Stimulated activated naive CD8-positive, alpha-beta T cell treated with anti-CD3 and anti-CD28 coated beads, Interleukin-15, Interleukin-2, amounts not matched to agents 100 U/mL and 50 U/mL, for 24 hours (primary cell): Measurements from ENCODE around the gene CAMKMT.

ENCODE experiments used
- ATAC-seq: fragments of 150-1000 bp; cut with Tn5 transposase; one replicate; pipeline ENCODE4 v1.10.0; 2021
- DNase-seq: peaks from one replicate; pipeline ENCODE4 v3.0.0; 2021

CAMKMT gene

GRCh38 chr2:44689516-44689915, 327.8 kb downstream of the CAMKMT start:
- ATAC-seq (no peak), DNase-seq (no peak)

DNA sequence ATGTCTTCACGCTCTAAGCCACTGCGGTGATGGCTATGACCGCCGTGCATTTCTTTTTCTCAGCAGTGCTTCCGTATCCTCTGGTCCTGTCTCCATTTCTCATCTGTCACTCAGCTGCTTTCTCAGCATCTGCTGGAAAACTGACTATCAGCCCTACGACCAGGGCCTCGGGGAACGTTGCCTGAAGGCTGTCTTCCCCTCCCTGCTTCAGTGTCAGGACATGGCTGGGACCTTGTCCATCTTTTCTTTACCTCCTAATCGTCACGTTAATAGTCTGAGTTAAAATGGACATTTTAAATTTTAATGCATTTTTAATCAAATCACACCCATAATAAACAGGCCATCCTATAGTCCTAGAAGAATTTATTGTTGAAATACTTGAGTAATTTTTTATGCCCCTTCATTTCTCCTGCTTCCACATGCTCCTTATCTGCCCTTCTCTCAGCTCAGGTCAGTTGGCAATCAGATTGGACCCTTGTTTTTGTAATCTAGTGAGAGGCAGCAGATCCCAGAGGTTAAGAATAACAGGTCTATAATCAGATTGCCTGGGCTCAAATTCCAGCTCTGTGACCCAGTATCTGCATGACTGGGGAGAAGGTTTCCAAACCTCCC, 329.5 kb downstream of the CAMKMT start:
- ATAC-seq (no peak), DNase-seq (no peak)

GRCh38 chr2:44692821-44693220, 331.1 kb downstream of the CAMKMT start:
- DNase-seq = no peak

DNA sequence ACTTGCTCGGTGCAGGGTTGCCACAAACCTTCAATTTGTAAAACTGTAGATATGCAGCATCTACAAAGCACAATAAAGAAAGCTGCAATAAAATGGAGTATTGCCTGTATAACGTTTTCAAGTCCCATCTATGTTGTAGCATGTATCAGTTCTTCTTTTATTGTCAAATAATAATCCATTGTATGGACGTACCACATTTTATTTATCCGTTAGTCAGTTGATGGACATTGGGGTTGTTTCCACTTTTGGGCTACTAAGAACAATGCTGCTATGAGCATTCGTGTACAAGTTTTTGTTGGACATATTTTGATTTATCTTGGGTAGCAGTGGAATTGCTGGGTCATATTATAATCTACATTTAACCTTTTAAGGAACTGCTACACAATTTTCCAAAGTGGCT, 339.1 kb downstream of the CAMKMT start:
- DNase-seq = no peak
- ATAC-seq = no peak

More at GRCh38 chr2:44692821-44693220, 331.1 kb downstream of the CAMKMT start:
- no peak for ATAC-seq

GRCh38 chr2:44705356-44705755, 343.6 kb downstream of the CAMKMT start:
- no peak for DNase-seq
- ATAC-seq = no peak

DNA sequence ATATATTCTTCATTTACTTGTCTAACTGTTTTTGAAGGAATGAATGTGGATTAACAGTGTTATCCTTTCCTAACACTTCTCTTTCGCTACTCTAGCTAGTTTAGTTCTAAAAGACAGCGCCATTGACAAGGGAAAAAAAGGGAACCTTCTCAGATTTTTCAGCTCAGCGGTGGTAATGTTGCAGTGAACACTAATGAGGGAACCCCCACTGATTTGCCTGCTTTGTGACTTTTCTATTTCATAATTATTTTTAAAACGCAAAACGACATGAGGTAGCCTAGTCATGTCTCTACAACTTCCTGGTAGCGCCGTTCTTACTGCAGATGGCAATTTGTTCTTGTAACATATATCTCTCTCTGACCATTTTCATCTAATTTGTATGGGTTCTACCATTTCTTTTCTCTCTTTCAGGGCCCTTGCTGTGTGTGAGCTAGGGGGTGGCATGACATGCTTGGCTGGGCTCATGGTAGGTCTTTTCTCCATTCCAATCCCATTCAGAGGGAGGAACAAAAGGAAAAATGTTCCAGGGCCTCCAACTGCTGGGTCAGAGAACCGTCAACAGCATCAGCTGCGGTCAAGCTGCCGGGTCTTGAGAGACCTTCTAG, 344.2 kb downstream of the CAMKMT start:
- DNase-seq = no peak
- no peak for ATAC-seq

- no peak for ATAC-seq
- DNase-seq = no peak
These were observed 345.2 kb downstream of the CAMKMT start for GRCh38 chr2:44706681-44707553.

DNA sequence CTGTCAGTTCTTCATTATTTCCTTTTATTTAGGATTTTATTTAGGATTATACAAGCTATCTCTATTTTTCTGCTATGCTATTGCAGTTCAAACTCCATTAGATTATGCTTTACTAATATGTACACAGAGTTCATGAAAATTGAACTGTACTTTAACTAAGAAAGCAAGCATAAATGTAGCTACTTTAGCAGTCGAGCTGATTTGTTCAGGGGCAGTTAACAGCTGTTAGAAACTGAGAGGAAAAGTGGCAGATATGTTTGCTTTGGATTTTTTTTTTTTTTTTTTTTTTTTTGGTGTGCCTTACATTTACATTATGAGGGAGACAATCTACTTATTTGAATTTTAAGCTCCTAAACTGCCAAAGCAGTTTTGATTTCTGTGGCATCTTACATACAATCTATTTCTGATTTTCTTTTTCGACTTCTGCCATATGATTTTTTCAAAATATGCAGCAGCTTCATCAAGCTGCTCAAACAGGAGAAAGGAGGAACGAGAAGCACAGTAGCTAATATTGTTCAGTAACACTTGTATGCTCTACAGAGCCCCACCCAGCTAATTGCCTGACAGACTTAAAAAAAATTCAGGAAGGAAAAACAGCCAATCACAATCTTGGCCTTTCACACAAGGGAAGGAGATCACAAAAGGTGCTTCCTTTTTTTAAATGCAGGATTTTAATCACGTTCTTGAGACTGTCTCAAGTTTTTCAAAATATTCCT, 346.4 kb downstream of the CAMKMT start:
- ATAC-seq = no peak
- DNase-seq = no peak

DNA sequence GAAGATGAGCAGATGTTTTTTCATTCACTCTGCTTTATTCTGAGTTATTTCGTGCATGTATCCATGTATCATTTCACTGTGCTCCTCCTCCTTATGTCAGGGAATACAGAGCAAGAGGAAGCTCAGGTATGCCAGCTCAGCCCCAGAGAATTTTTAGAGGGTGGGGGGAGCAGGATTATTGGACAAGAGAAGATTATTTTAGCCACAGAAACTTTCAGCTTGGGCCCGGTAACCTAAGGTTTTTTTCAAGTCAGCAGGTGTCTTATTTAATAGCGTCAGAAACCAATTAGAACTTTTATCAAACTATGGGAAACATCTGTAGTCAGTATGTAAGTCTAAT, 346.9 kb downstream of the CAMKMT start:
- ATAC-seq = no peak
- DNase-seq = no peak

GRCh38 chr2:44713170-44713569, 351.4 kb downstream of the CAMKMT start:
- DNase-seq = no peak
- ATAC-seq = no peak

- ATAC-seq = no peak
- DNase-seq = no peak
These were observed 353.9 kb downstream of the CAMKMT start for GRCh38 chr2:44715671-44716081.

- DNase-seq (no peak), ATAC-seq (no peak)
These were observed 354.4 kb downstream of the CAMKMT start for GRCh38 chr2:44716131-44716530.

DNA sequence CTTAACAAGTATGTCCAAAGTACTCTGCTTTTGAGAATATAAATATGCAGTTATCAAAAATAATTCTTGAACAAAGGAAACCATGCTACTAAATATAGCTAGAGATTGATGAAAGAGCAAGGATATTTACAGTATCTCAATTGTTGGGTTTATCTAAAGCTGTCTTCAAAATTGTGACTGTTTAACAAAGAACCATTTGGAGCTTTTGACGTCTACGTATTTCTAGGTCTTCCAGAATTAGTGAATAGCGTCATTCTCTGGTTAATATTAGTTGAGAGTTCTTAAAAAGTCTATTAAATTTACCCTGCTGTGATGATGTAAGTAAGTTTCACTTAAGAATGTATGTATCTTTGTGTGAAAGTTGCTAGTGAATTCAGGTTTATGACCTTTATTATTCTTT, 356.7 kb downstream of the CAMKMT start:
- ATAC-seq (no peak), DNase-seq (no peak)

- DNase-seq (no peak), ATAC-seq (no peak)
These were observed 357.8 kb downstream of the CAMKMT start for GRCh38 chr2:44719562-44719961.

DNA sequence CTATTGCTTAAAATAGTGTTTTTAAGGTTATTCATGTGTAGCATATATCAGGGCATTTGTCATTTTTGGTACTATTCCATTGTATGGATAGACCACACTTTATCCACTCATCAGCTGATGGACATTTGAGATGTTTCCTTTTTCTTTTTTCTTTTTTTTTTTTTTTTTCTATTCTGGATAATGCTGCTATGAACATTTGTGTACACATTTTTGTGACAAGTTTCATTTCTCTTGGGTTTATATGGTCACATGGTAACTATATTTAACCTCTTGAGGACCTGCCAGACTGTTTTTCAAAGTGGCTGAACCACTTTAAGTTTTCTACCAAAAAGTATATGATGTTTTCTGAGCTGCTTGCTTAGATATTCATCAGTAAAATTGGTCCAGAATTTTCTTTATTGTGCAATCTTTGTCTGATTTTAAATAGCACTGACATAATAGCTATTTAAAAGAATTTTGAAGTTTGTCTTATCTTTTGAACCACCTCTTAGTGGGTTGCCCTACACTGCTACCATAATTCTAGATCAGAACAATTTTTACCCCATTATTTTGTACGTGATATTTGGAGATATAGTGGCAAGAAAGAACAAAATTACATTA, 360.4 kb downstream of the CAMKMT start:
- ATAC-seq (no peak), DNase-seq (no peak)

DNA sequence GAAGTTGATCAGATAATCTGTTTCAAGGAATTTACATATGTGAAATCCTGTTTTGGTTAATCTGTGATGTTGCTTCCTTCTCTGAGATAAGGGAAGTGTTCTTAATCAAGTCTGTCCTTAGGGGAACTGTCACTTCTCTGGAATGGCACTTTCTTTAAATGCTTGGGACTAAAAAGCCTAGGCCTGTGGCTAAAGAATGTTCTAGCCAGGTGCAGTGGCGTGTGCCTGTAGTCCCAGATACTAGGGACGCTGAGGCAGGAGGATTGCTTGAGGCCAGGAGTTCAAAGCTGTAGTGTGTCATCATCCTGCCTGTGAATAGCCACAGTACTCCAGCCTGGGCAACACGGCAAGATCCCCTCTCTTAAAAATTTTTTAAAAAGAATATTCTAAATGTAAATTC, 362.2 kb downstream of the CAMKMT start:
- ATAC-seq = no peak

DNA sequence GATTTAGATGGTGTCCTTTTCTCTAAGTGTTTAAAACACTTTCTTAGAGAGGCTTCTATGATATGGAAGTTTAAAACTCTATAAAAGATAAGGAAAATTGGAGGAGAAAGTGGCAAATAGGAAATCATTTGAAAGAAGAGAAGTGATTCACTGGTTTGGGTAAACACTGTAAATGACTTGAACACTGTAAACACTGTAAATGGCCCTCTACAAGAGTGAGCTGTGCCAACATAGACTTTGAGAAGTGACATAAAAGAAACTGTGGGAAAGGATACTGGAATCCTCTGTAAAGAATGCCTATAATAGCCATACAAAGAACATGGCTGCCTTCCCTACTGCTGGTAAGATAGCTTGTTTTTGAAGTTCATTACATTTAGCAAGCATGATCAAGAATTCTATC, 368.8 kb downstream of the CAMKMT start:
- ATAC-seq = no peak
- DNase-seq = no peak

More for the DNA sequence above, 362.2 kb downstream of the CAMKMT start:
- DNase-seq = no peak

DNA sequence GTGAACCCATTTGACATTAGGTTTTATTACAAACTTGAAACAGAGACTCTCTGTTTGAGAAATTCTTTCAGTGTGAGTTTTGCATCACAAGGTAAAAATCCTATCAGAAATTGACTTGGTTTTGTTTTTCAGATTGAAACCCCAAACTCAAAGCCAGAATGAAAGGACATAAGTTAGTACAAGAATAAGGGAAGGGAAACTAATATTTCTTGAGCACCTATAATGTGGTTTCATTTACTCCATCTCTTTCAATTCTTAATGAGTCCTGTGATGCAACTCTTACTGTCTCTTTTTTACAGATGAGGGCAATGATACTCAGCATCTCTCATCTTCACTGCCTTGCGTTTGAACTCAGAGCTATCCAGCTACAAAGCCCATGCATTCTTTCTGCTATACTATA, 369.8 kb downstream of the CAMKMT start:
- no peak for DNase-seq
- peak; percentile 28 for ATAC-seq

DNA sequence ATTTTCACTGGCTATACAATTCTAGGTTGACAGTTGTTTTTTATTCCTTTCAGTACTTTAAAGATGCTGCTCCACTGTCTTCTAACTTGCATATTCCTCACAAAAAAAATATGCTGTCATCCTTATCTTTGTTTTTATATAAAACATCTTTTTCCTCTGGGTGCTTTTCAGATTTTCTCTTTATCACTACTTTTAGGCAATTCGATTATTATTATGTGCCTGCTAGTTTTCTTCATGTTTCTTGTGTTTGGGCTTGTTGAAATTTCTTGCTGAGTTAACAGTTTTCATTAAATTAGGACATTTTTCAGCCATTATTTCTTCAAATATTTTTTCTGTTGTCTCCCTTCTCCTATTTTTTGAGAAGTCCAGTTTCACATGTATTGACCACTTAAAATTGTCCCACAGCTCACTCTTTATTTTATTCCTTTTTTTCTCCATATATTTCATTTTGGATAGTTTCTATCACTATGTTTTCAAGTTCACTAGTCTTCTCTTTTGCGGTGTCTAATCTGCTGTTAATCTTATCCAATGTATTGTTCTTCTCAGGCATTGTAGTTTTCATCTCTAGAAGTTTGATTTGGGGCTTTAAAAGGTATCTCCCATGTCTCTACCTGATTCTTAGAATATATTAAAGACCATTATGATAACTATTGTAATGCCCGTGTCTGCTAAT, 374.7 kb downstream of the CAMKMT start:
- DNase-seq (no peak), ATAC-seq (no peak)

GRCh38 chr2:44740678-44741077, 378.9 kb downstream of the CAMKMT start:
- DNase-seq (no peak), ATAC-seq (no peak)

- no peak for ATAC-seq
- DNase-seq = no peak
These were observed 379.8 kb downstream of the CAMKMT start for GRCh38 chr2:44741507-44741906.

DNA sequence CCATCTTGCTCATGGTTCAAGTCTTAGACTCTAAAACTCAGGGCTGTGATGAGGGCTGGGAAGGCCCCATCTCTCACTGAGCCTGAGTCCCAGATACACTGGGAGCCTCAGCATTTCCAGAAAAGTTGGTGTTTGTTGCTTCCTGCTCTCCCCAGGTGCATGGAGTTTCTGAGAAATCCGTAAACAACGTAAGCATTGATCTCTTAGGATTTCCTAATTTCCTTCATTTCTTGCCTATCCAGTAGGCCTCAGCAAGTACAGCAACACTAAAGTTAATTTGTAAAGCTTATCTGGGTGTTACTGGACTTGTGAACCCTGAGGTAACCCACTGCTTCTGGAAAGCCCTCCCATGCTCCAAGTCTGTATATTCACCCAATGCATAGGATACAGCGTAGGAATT, 380.3 kb downstream of the CAMKMT start:
- no peak for ATAC-seq
- DNase-seq = no peak
